HG03469 (cell line): ENCODE data around the gene CACNA1D.

Experiments used
- ATAC-seq: cut with Tn5 transposase; IDR thresholded peaks from one replicate; pipeline ENCODE4 v1.9.1; 2021; ENCODE audit warnings: mild to moderate bottlenecking, moderate library complexity, moderate number of reproducible peaks; ENCODE audit not compliant: unreplicated experiment

CACNA1D gene

DNA sequence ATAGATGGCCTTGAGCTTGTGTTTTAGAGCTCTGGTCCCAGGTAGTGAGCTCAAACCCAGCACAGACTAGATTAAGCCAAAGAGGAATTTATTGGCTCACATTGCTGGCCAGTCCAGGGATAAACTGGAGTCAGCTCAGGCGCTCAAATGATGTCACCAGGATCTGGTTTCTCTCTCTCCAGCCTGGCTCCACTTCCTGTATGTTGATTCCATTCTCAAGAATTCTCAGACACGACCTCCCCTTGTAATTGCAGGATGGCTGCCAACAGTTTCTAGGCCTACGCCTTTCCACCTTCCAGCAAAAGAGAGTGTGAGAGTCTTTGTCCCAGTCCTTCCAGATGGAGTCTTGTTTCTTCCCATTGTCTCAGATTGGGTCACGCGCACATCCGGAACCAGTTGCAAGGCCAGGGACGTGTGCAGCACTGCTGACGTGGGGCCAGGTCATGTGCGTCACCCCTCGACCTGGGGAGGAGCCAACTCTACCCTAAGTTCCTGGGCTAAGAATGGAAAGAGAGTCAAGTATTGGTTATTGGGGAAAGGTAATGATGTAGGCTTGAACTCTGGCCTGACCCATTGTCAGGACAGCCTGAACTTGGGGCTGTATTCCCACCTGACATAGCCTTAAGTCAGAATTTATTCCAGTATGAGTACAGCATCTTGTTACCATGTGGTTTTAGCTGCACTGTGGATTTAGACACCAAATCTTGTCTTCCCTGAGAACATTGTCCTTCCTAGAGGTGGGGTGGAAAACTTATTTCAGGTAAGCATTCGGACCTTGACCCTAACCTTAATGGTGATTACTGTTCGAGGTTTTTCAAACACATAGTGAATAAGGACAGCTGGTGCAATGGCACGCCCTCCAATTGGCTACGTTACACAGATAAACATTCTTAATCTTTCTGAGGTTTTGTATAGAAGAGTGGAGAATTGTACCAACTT, 31.6 kb downstream of the CACNA1D start:
- no peak for ATAC-seq

GRCh38 chr3:53526704-53527055, 32.3 kb downstream of the CACNA1D start:
- ATAC-seq: no peak

- no peak for ATAC-seq
Measured at GRCh38 chr3:53530205-53530604, 35.8 kb downstream of the CACNA1D start.

- no peak for ATAC-seq
Measured at GRCh38 chr3:53531749-53532148, 37.3 kb downstream of the CACNA1D start.

DNA sequence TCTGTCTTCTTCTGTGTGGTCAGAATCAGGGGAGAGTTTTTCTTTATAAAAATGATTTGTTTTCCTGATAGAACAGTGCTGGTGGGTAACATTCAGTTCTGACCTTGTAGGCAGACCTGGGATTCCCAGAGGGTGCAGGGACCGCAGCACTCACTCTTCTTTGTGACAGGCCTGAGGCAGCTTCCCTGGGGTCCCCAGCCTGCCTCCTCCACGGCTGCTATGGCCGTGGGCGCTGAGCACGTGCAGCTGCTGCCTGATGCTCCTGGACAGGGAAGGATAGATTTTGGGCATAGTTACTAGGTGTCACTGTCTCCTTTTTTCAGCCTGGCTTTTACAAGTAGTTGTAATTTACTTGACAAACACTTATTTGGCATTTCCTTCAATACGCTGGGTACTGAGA, 39.1 kb downstream of the CACNA1D start:
- ATAC-seq: no peak

DNA sequence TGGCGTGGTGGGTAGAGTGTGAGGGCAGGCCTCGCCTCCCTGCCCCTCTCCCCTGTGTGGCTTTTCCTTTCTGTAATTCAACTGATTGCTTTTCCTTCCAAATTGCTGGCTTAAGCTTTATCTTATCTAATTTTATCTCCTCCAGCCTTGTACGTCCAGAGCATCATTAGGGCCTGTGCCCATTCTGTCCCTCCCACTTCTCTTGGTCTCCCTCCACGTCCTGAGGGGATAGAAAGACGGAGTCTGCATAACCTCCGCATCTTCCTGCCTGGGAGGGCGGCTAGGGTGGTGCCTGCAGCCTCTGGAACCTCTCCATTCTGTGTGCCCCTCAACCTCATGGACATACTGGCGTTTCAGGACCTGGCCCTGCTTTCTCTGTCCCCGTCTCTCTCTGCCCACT, 39.8 kb downstream of the CACNA1D start:
- no peak for ATAC-seq

GRCh38 chr3:53534676-53535400, 40.4 kb downstream of the CACNA1D start:
- no peak for ATAC-seq

DNA sequence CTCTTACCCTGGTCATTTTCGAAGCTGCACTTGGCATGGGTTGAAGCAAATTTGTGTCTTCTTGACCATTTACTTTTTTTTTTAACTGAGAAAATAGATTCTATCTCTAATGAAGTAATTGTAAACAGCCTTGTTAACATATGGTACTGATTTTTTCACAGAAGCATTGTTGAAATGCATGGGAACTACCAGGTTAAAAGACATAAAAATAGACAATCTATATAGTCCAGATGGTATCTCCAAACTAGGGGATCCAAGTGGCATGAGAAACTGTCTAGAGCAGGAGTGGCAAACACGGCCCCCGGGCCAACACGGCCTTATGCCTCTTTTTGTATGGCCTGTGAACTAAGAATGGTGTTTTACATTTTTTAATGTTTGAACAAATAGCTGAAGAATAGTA, 41.9 kb downstream of the CACNA1D start:
- ATAC-seq: no peak

- ATAC-seq: no peak
Measured at GRCh38 chr3:53544357-53544756, 49.9 kb downstream of the CACNA1D start.

DNA sequence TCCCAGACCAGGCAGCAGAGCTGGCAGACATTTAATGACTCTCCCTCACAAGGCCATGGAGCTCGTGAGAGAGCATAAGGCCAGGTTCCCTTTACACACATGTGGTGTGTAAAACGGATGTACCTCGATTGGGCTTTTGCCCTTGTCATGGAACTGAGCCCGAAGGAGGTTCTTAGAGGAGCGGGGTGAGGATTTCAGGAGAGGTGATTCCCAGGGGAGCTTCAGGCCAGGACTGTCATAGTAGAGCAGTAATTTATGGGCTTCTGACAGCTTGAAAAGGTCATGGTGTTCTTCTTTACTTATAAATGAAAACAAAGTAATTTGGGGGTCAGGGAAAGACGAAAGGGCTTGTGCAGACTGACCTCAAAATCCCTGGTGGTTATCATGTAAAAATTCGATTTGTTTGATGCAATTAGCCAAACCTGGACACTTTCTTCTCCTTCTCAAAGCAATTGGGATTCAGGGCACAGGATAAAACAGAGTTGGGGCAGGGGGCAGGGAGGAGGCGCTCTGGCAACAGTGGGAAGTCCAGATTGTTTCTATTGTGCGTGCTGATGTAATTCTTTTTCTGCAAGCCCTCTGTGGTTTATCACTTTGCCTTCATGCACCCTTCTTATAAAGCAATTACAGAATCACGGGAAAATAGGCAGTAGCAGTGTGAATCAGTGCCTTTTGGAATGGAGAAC, 51.0 kb downstream of the CACNA1D start:
- no peak for ATAC-seq

DNA sequence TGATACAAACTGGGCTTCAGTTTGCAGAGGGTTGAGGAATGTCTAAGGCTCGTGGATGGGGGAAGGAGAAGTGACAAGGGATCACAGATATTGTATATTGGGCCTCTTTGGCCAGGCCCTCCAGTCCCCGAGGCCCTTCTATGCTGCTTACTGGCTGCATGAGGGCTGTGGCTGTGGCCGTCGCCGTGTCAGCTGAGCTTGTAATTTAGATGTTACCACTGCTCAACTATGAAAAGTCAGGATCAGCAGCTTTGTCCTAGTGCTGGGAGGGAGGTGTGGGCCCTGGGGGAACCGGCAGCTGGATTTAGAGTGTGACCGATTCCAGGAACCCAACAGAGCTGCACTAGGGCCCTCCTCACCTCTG, 51.6 kb downstream of the CACNA1D start:
- no peak for ATAC-seq

DNA sequence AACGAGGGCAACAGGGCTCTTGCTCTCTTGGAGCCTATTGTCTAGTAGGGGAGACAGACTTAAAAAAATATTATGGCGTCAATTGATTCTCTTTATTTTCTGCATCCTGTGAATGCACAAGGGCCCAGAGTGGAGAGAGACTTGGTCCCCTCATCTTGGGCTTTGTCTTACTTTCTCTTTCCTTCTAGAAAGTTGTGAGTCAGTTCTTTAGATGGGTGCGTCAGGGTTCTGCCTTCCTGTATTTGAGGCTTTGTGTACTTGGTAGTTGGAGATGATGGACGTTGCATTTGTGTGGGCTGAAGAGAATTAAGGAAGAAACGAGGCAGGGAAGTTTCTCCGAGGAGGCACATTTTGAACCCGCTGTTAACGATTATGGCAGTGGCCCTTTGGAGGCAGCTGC, 52.9 kb downstream of the CACNA1D start:
- ATAC-seq: no peak

DNA sequence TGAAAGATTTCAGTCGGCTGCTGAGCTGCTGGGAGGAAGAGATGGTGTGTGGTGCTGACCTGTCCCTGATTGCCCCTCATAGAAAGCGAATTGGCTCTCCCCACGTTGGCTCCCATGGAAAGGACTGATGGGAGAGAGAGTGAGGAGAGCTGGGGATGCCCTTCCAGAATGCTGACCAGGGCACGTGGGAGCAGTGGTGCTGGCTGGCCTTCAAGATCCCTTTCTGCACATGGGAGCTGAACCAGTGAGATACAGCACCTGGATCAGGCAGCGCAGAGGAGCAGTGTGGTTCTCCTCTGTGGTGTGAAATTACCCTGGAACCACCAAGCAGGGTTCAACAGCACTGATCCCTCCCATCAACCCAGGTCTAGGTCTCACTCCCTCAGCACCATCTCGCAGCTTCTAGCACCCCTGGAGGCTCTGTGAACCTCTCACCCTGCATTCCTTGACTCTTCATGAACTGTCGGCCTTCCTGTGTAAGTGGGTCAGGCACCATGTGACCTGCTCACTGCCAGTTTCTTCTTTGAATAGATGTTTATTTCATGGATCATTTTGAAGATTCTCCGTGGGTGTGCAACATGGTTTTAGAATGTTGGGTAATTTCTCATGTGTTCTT, 55.7 kb downstream of the CACNA1D start:
- no peak for ATAC-seq

DNA sequence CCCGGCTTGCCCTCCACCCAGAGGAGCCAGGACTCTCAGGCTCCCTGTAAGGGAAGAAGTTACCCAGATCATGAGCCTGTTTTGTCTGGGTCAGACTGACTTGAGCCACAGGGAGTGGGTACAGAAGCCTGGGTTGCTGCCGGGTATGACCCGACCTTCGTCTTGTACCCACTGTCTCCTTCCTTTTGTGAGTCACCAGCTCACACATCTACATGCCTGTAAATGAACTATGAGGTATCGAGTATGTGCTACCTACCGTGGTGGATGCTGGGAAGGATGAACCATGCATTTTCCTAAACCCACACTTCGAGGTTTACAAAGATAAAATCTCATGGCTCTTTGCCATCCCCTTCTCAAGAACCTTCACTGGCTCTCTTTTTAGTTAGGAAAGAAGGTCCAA, 56.9 kb downstream of the CACNA1D start:
- ATAC-seq: no peak

- ATAC-seq: no peak
Measured at GRCh38 chr3:53552730-53553129, 58.3 kb downstream of the CACNA1D start.

GRCh38 chr3:53553200-53553599, 58.8 kb downstream of the CACNA1D start:
- ATAC-seq: no peak

- peak; percentile 79 for ATAC-seq
Measured at GRCh38 chr3:53554559-53555067, 60.2 kb downstream of the CACNA1D start.

GRCh38 chr3:53555068-53555588, 60.7 kb downstream of the CACNA1D start:
- peak; percentile 55 for ATAC-seq

GRCh38 chr3:53566461-53567145, 72.2 kb downstream of the CACNA1D start:
- no peak for ATAC-seq

DNA sequence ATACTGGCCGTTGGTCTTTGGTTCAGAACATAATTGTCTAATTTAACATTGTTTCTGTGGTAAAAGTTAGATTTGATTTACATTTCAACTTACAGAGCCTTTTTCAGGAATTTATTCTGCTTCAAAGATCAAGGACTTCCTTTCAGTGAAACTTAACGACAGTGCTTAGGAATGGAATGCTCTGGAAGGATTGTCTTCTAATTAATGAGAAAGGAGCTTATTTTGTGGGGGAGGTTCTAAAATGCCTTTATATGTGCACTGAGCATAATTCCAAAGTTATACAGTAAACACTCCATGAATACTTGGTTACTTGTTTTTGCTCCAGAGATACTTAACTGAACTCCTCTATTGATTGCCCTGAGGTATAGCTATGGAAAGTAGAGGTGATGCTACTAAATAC, 75.7 kb downstream of the CACNA1D start:
- ATAC-seq: no peak
